GM18517 (cell line): ENCODE data around the gene CD74.

Experiments
- ATAC-seq: cut with Tn5 transposase; IDR thresholded peaks from one replicate; pipeline ENCODE4 v1.9.1; 2021; ENCODE audit warnings: mild to moderate bottlenecking, moderate library complexity; ENCODE audit not compliant: unreplicated experiment

CD74 gene

DNA sequence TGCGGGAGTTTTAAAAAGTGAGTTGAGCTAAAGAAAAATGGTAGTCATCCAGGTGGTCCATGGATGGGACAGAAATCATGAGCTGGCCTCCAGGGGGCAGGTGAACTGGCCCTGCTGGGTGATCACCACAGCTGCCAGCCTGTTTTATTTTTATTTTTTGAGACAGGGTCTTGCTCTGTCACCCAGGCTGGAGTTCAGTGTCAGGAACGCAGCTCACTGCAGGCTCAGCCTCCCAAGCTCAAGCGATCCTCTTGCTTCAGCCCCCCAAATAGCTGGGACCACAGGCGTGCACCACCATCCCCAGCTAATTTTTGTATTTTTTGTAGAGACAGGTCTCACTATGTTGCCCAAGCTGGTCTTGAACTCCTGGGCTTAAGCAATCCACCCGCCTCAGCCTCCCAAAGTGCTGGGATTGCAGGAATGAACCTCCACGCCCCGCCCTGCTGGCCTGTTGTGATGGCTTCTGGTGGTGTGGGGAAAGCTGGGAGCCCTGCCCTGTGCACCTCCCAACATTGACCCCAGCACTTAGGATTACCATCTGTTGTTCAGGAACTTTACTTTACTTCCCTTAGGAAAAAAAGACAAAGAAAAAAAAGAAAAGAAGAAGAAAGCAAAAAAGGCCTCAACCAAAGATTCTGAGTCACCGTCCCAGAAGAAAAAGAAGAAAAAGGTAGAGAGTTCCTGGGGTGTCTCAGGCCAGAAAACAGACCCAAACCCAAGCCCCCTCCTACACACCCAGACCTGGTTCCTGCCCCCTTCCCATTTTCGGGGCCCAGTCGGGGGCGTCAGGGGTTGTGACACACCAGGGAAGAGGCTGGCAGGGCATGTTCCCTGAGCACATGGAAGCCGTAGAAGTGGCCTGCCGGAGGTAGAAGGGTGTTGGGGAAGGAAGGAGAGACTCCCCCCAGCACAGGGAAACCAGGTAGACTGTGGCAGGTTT, 14.7 kb downstream of the CD74 start:
- ATAC-seq: no peak

DNA sequence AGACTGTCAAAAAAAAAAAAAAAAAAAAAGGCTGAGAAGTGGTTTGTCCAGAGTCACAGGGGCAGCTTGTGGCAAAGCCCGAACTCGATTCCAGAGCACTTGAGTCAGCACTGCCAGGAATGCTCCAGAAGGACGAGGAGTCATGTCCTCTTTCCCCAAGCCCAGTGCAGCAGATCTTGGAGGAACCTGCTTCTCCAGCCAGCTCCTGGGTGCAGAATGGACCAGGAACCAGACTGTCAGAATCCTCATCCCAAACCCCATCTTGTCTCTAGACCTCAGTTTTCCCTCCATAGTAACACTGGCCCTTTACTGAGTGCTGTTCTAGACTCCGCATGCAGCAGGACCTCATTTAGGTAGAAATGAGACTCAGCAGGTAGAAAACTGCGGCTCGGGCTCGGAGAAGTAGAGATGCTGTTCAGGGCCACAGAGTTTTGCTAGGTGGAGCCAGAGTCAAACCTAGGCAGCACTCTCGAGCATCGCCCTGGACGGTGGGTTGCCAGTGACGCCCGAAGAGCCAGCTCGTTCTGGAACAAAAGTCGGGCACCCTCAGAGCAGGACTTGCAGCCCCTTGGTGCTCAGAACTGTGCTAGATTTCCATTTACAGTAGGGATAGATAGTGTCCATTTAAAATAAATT, 15.4 kb downstream of the CD74 start:
- ATAC-seq: no peak

DNA sequence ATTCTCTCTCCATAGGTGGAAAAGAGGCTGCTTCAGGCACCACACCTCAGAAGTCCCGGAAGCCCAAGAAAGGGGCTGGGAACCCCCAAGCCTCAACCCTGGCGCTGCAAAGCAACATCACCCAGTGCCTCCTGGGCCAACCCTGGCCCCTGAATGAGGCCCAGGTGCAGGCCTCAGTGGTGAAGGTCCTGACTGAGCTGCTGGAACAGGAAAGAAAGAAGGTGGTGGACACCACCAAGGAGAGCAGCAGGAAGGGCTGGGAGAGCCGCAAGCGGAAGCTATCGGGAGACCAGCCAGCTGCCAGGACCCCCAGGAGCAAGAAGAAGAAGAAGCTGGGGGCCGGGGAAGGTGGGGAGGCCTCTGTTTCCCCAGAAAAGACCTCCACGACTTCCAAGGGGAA, 16.4 kb downstream of the CD74 start:
- no peak for ATAC-seq

DNA sequence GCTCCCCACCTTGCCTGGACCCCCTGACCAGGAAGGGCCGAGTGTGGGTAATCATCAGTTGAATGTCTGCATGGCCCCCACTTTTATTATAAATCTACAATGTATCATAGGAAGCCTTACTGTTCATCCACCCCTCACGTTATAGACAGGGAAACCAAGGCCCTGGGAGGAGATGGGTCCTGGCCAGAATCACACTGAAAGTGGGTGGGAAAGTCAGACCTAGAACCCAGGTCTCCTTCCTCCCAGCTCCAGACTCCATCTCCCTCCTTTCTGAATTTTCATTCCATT, 17.1 kb downstream of the CD74 start:
- no peak for ATAC-seq

DNA sequence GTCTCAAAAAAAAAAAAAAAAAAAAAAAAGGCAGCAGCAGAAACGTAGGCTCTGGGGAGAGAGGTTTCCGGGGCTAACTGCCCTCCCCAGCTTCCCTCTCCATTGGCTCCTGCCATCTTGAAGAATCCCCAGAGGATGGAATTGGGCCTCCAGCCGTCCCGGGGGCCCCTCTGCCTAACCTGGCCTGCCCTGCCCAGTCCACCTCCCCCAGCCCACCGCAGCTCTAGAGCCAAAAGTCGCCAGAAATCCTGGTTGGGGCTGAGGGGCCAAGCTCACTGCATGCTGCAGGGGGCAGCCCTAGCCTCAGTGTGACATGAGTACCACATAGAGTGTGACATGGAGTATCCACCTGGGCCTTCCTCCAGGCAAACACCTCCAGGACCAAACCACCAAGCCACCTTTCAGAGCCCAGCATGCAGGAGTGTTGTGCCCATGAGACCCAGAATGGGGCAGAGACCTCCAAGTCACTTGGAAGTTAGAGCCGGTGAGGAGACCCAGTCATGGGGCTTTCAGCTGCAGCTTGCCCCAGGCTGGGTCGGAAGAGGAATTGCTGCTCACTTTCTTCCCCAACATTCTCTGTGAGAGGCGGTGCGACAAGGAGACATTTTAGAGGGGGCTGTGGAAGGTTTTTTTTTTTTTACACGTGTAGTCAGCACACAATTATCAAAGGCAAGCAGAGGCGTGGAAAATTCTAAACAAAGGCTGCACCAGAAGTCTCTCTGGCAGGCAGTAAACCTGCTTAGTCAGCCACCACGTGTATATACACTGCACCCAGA, 17.6 kb downstream of the CD74 start:
- ATAC-seq: no peak

DNA sequence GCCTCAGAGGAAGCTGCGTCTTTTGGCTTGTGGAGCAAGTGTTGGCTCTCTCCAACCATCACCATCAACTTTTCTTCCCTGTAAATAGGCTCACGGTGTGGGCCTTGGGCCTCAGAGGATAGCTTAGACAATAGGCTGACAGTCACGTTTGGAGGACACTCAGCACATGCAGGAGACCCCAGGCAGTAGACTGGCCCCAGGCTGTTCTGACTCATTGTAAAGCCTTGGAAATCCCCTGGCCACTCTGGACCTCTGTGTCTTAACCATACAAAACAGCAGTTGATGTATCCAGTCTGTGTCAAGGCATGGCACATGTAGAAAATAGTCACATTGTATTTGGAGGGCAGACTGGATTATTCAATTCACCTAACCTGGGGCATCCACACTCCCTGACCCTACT, 18.6 kb downstream of the CD74 start:
- peak; percentile 41 for ATAC-seq

DNA sequence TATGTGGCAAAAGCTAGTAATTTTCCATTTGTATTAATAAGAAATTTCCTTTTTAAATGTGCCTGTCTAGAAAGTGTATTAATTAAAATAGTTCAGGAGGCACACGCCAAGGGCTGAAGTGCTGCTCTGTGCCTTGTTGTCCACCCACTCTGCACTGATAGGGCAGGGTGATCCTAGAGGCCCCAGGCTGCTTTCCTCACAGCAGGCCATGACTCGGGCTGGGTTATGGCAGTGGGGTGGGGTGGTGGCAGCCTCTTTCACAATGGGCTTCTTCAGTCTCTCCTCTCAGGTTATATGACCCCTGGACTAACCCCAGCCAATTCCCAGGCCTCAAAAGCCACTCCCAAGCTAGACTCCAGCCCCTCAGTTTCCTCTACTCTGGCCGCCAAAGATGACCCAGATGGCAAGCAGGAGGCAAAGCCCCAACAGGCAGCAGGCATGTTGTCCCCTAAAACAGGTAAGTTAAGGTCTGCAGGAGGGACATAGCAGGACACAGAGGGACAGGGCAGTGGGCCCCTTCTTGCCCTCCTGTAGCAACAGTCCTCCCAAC, 19.5 kb downstream of the CD74 start:
- no peak for ATAC-seq

DNA sequence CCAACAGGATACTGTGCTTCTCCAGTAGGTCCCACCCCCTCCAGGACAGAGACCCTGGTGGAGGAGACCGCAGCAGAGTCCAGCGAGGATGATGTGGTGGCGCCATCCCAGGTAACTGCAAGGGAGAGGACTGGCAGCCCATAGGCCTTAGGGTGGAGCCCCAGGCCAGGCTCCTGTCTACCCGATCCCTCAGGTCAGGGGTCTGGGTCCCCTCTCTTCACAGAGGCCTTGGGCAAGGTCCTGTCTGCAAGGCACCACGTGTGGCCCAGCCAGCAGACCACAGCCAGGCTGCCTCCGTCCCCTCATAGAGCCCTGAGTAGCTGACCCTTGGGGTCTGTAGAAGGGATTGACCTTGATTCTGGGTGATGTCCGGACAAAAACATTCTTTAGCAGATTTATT, 20.0 kb downstream of the CD74 start:
- no peak for ATAC-seq

DNA sequence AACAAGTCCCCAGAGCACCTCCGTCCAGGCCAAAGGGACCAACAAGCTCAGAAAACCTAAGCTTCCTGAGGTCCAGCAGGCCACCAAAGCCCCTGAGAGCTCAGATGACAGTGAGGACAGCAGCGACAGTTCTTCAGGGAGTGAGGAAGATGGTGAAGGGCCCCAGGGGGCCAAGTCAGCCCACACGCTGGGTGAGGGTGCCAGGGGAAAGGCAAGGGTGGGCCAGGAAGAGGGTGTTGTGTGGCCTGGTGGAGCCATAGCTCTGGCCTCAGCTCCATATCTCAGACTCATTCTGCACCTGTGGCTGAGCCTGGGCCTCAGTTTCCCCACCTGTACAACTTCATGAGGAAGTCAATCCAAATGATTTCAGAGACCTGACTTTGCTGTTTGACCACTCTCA, 20.7 kb downstream of the CD74 start:
- ATAC-seq: no peak

DNA sequence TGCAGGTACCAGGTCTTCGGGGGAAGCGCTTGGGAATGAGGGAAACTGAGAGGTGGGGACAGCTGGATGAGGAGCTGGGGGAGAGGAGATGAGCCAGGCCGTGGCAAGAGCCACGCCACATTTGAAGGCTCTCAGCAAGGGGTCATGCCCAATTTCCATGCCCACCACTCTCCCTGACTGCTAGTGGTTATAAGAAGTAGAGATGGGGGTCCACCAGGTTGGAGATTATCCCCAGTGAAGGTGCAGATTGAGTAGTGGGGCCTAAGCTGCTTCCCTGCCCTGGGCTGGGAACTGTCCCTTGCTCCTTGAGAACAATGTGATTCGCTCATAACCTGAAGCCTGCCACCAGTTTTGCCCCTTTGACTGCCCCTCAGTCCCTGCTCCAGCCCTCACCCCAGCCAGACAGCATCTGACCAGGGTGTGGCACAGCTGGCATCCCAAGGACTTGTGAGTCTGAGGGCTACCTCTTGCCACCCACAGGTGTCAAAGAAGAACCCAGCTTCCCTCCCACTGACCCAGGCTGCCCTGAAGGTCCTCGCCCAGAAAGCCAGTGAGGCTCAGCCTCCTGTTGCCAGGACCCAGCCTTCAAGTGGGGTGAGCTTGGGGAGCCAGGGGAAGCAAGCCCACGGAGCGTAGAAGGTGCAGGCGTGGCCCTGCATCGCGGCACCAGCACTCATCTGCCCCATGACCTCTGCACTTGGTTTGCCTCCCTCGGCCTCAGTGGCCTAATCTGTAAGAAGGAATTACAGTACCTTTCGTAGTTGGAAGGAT, 21.5 kb downstream of the CD74 start:
- no peak for ATAC-seq

DNA sequence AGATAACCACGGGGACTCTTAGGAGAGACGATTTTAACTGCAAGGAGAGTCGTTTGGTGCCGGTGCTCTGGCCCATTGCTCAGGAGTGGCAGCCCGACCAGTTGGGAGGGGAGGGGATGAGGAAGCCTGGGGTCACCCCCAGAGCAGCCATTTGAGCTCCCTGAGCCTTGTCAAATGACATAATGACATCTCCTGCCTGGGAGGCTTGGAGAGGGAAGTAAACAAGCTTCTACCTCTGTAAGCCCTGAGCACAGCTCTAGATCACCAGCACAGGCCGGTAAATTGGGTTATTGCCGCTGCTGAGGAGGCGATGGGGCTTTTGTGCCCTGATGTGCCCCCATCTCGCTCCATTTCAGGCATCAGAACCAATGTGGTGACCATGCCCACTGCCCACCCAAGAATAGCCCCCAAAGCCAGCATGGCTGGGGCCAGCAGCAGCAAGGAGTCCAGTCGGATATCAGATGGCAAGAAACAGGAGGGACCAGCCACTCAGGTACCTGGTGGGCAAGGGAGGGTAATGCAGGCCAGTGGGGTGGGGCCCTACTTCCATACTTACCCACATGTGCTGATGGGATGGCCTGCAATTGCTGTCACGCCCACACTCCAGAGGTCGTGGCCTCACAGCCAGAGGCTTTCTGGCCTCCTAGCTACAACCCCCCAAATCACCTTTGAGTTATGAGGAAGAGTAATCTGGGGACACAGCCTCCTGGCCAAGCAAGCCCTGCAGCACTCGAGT, 23.0 kb downstream of the CD74 start:
- ATAC-seq: no peak

DNA sequence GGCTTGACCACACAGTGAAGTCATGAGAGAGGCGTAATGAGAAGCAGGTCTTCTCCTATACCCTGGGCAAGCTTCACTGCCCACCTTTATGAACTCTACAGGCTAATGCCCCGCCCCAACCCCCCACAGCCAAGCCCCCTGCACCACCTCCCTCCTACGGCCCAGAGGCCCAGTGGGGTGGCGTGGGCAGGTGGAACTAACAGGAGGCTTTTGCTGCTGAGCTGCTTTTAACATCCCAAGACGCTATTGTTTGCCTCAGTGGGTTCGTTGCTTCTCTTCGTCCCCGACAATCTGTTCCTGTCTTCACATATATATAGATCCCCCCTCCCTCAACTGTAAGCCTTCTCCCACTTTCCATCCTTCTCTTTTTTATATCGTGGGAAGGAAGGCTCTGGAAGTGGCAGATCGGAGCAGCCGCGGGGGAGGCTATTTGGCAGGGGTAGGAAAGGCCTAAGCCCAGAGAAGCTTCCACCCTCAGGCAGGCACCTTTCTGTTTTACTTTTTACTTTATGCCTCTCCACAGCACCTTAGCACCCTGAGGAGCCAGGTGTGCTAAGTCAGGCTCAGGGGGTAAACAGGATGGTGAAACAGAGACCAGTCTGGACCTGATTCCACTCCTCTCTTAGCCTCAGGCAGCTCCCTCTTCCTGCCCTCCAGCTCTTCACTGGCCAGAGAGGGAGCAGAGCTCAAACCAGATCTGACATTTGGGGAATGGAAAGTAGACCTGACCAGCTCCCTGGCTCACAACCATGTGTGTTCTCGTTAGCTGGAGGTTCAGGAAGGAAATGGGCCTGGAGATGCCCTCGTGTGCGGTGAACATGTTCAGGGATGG, 26.5 kb downstream of the CD74 start:
- no peak for ATAC-seq

DNA sequence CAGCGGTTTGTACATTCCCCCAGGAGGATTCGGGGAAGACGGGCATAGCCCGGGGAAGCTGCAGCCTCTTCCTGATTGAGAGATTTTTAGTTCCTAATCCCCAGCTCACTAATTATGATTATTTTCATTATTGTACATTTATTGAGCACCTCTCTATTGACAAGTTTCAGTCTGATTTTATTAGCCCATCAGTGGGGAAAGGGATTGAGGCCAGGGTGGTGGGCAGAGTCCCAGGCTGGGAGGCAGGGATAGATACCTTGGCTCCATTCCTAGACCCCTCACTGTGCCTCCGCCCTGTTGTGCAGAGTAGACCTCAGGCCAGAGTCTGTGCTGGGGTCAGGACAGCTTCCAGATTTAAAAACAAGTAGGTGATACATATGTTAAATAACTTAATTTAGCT, 28.0 kb downstream of the CD74 start:
- no peak for ATAC-seq

DNA sequence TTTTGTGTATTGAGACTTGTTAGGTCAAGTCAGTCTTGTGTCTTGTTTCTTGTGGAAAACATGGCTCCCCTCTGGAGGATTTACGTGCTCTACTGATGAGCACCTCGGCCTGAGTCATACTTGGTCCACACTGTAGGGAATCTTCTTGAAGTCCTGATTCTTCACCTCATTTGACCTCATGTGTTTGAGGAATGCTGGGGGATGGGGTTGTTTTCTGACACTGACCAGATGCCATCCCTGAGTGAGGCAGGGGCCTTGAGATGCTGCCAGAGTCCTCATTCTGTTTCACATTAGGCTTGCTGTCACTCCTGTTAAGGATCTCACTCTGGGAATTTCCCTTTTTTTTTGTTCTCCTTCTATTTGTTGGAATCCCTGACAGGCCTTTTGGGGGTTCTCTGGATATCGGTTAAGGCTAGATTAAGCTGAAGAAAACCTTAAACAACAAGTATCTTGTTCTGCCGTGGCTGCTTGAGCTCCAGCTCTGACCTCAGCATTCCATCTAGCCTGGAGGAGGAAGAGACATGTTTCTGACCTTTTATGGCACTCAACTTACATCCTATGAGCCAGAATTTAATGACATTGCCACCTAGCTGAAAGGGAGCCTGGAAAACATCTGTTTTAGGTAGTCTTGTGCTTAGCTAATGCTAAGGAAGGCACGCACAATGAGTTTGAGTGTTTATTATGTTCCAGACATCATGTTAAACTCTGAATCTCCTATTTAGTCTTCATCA, 34.6 kb downstream of the CD74 start:
- ATAC-seq: no peak

DNA sequence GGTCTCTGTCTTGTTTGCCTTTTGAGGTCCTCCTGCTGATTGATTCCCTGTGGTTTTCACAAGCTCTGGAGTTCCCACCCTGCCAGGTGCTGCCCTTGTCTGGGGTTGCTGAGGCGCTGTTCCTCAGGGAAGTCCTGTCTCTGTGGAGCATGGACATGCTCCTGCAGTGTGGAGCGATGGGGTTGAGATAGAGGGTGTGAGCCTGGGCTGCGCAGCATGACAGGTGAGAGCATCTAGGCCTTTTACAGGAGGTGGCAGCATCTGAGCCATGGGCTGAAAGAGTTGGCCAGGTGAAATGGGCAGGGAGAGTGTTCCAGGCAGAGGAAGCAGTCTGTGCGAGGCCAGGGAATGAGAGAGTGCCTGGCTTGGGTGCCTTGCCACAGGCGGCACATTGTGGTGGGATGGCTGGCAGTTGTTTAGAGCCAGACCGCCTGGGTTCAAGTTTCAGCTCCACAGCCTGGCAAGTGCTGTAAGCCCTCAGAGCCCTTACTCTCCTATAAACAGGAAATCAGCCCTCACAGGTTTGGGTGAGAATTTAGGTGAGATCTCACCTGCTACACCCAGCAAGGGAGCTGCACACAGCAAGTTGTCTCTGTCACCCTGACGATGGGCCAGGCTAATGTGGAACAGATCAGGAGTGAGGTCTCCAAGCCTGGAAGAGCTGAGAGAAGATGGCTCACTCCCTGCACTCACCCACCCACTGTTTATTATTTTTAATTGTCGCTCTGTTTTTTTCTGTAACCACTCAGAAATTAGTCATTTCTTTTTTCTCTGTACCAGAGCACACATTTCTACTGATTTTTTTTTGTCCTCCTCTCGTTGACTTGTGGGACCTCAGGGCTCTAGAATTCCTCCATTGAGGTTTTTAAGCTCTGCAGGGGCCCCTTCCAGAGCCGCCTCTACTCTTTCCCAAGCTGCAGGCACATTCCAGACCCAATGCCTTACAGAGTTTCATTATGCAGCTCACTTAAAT, 35.6 kb downstream of the CD74 start:
- ATAC-seq: no peak

DNA sequence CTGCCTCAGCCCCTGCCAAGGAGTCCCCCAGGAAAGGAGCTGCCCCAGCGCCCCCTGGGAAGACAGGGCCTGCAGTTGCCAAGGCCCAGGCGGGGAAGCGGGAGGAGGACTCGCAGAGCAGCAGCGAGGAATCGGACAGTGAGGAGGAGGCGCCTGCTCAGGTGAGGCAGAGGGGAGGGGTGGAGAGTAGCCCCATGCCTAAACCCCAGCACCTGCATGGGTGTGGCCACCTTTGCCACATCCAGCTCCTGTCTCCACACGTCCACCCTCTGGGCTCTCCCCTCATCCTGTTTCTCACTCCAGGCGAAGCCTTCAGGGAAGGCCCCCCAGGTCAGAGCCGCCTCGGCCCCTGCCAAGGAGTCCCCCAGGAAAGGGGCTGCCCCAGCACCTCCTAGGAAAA, 38.1 kb downstream of the CD74 start:
- ATAC-seq: no peak

DNA sequence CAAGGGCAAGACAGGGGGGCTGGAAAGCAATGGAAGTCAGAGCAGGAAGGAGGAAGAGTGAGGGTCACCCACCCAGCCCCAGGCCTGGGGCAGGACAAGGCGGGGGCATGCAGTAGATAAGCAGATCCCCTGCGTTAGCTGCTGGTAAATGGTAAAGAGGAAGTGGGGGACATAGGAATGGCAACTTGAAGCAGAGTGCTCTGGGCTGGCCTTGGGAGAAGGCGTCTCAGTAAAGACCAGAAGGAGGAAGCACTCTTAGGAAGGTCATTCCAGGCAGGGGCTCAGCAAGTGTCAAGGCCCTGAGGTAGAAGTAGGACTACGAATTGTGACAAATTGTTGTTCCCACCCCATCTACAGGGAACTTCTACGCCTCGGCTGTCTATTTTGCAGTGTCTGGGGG, 40.1 kb downstream of the CD74 start:
- no peak for ATAC-seq
